GM21526 (cell line): ENCODE measurements around the gene ACTMAP.
"Not testable (repeated sequence)": the region's sequence is repeated elsewhere in the genome, so short reads cannot be mapped to it uniquely, and the experiment has no call there.

Experiments
- ATAC-seq: cut with Tn5 transposase; IDR thresholded peaks from one replicate; pipeline ENCODE4 v1.9.1; 2021; ENCODE audit warnings: moderate library complexity; ENCODE audit not compliant: unreplicated experiment, low FRiP score

The ACTMAP gene

DNA sequence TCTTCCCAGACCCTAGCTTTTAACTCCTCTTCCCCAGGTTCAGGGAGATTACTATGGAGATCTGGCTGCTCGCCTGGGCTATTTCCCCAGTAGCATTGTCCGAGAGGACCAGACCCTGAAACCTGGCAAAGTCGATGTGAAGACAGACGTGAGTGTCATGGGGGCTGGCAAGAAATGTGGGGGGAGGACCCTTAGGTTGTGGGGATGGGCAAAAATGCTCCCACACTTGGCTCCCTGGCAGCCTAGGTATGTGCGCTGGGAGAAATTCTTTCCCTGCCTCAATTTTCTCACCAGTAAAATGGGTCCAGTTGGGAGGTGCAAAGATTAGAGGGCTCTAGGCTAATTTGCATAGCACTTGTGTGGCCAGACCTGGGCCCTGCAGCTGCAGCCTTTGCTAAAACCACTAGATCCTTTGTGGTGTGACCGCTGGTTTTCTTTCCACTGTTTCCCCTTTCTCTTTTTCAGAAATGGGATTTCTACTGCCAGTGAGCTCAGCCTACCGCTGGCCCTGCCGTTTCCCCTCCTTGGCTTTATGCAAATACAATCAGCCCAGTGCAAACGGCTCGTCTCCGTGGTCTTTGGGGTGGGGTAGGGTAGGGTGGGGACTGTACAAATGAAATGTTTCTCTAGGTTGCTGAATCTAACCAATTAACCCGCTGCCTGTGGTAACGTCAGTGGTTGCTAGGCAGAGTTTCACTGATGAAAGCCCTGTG is 26.8 kb upstream of the ACTMAP start:
- peak; percentile 58 for ATAC-seq

- ATAC-seq: no peak
These were observed 26.1 kb upstream of the ACTMAP start for GRCh38 chr19:40776364-40776763.

GRCh38 chr19:40775632-40776022 is 25.4 kb upstream of the ACTMAP start:
- no peak for ATAC-seq

- no peak for ATAC-seq
These were observed 24.8 kb upstream of the ACTMAP start, which contains the start of gene MIA for GRCh38 chr19:40774916-40775631. Gene MIA, plus strand, starts transcription at chr19:40775521. Its CDS starts 22 bp downstream, at chr19:40775543.

DNA sequence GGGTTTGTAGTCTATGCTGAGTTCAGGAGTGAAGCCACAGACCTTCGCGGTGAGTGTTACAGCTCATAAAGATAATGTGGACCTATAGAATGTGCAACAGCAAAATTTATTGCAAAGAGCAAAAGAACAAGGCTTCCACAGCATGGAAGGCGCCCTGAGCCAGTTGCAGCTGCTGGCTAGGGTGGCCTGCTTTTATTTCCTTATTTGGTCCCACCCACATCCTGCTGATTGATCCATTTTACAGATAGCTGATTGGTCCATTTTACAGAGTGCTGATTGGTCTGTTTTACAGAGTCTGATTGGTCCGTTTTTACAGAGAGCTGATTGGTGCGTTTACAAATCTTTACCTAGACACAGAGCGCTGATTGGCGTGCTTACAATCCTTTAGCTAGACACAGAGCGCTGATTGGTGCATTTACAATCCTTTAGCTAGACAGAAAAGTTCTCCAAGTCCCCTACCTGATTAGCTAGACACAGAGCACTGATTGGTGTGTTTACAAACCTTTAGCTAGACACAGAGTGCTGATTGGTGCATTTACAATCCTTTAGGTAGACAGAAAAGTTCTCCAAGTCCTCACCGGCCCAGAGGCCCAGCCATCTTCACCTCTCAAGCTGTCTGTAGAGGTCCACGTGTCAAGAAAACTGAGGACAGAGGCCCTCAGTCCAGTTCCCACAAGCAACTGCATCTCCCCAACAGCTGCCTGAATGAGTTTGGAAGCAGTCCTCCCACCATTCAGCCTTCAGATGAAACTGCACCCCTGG is 21.0 kb upstream of the ACTMAP start:
- ATAC-seq: not testable (repeated sequence)

DNA sequence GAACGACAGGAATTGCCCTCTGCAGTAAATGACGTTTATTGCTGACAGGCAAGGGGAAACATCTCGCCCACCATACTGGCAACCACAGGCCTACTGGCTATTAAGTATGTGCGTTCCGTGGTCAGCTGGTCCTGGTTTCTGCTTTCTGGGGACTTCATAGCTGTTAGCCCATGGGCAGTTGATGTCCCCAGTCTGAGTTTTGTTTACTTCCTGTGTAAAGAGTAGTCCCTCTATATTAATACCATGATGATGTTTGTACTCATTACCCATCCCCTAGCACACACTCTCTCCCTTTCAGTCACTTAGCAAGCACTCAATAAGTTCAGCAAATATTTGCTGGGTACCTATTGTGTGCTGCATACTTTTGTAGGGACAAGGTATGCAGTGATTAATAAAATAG is 18.6 kb upstream of the ACTMAP start:
- ATAC-seq: no peak

- not testable (repeated sequence) for ATAC-seq
These were observed 16.1 kb upstream of the ACTMAP start for GRCh38 chr19:40766385-40766784.

GRCh38 chr19:40763963-40764362 is 13.7 kb upstream of the ACTMAP start:
- ATAC-seq: no peak

GRCh38 chr19:40763526-40763925 is 13.2 kb upstream of the ACTMAP start:
- no peak for ATAC-seq

DNA sequence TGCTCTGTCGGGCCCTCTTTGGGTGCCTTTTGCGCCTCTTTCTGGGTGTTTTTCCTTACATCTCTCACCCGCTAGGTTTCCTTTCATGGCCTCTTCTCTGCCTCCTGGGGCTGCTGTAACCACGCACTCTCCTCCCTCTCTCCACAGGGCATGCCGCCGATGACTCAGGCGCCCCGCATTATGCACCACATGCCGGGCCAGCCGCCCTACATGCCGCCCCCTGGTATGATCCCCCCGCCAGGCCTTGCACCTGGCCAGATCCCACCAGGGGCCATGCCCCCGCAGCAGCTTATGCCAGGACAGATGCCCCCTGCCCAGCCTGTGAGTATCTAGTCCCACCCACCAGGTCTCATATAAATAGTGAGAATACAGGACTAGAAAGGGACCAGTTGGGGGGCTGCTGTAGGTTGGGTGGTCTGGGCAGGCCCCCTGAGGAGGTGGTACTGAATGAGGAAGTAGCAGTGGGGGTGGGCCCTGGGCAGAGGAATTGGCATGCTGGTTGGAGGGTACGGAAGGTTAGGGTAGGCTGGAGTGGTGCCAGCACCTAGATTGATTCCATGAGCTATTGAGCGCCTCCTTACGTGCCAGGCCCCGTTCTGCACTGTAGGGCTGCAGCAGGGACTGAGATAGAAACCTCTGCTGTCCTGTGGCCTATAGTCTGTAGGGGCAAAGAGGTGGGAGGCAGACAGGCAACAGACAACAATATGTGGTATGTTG is 12.6 kb upstream of the ACTMAP start:
- no peak for ATAC-seq

- ATAC-seq: no peak
These were observed 9.1 kb upstream of the ACTMAP start for GRCh38 chr19:40759352-40759751.

DNA sequence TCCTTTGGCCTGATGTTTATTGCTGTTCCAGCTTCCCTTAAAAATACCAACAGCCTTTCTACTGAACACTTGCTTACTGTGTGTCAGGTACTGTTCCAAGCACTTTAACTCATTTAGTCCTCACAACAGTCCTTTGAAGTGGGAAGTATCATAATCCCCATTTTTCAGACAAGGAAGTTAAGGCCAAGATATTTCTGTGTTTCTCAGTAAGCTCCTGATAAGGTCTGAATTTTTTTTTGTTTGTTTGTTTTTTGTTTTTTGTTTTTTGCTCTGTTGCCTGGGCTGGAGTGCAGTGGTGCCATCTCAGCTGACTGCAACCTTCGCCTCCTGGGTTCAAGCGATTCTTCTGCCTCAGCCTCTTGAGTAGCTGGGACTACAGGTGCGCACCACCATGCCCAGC is 8.2 kb upstream of the ACTMAP start:
- no peak for ATAC-seq

GRCh38 chr19:40756502-40757110 is 6.3 kb upstream of the ACTMAP start:
- ATAC-seq: no peak

GRCh38 chr19:40755791-40756190 is 5.5 kb upstream of the ACTMAP start:
- ATAC-seq: no peak

DNA sequence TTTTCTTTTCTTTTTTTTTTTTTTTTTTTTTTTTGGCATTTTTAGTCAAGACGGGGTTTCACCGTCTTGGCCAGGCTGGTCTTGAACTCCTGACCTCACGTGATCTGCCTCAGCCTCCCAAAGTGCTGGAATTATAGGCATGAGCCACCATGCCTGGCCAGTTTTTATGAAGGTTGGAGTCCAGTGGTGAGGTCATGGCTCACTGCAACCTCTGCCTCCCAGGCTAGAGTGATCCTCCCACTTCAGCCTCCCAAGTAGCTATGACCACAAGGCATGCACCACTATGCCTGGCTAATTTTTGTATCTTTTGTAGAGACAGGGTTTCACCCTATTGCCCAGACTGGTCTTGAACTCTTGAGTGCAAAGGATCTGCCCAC is 5.0 kb upstream of the ACTMAP start:
- ATAC-seq: no peak

DNA sequence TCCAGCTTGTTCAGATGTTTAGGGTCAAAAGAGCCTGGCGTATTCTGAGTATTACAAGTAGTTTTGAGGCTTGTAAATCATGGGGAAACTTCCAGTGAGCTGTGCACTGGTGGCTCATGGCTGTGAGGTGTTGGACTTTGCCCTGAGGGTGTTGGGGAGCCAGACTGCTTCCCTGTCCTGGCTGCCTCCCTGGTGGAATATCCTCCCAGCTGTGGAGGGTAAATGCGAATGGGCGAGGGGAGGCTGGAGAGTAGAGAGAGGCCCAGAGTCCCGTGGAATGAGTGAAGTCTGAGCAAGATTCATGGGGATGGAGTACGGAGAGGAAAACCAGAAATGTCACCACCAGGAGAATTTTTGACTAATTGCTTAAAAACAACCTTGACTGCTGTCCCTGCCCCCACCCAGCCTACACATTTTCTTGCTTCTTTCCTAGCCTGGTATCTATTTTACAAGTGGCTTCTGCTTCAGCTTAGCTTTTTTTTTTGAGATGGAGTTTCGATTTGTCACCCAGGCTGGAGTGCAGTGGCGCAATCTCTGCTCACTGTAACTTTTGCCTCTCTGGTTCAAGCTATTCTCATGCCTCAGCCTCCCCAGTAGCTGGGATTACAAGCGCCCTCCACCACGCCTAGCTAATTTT is 4.5 kb upstream of the ACTMAP start:
- ATAC-seq: no peak

- ATAC-seq: no peak
These were observed 2.0 kb upstream of the ACTMAP start for GRCh38 chr19:40752257-40752781.

DNA sequence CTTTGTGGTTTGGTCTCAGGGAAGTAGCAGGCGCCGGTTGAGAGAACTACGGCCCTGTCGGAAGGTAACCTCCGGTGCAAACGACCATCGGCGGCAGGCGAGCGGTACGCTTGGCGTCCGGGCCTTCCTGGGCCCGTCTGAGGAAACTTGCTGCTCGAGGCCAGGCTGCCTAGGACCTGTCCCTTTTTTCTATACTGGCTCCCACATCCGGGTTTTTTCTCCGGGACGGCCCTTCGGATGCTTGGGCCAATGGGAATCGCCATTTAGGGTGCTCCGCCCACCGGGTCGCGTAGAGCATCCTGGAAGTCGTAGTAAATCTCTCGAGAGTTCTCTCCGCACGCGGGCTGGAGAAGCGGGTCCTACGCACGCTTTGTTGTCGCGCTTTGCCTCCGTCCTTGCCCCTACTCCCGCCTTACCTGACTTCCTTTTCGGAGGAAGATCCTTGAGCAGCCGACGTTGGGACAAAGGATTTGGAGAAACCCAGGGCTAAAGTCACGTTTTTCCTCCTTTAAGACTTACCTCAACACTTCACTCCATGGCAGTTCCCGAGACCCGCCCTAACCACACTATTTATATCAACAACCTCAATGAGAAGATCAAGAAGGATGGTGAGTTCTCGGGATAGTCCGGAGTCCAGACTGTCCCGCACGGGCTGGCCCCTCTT is 729 bp upstream of the ACTMAP start, which contains the start of gene SNRPA:
TSS of gene SNRPA (plus strand) at position 330 of the 664 bp plus-strand sequence. CDS start at position 536, 206 bp downstream.
- ATAC-seq: peak; percentile 42

- ATAC-seq: no peak
These were observed 2.7 kb downstream of the ACTMAP start for GRCh38 chr19:40747536-40747935.
